H1 (cell line): Measurements from ENCODE around the gene ADCY7.

Source experiments
- BACH1 ChIP-seq: IDR thresholded peaks from 2 replicates; pipeline ENCODE4 v1.6.1; 2012; ENCODE audit warnings: low read length, improper control_type of control experiment
- CBX5 ChIP-seq: fragments of 300-800, 300-1000 bp; sonication (generic); IDR thresholded peaks from 2 replicates; pipeline ENCODE4 v1.7.1; 2016; ENCODE audit warnings: antibody characterized with exemption, low read length, low read depth
- CREB1 ChIP-seq: IDR thresholded peaks from 2 replicates; pipeline ENCODE4 v1.6.1; 2012; ENCODE audit warnings: inconsistent platforms
- CTCF ChIP-seq, 3 experiments: IDR thresholded peaks; 1 replicate in 2 of 3; 2 replicates in 1 of 3; pipeline versions ENCODE4 v1.5.1 to v1.6.1; 2011; ENCODE audit warnings: low read length in 3 of 3, mild to moderate bottlenecking in 3 of 3, inconsistent platforms in 2 of 3, low read depth in 1 of 3, moderate library complexity in 1 of 3; ENCODE audit not compliant: insufficient read depth in 1 of 3; ENCODE audit errors: control extremely low read depth in 1 of 3
- EP300 ChIP-seq, 2 experiments: IDR thresholded peaks; 1 replicate in 1 of 2; 2 replicates in 1 of 2; pipeline ENCODE4 v1.6.1; 2011 to 2012; ENCODE audit warnings: low read depth in 2 of 2, low read length in 2 of 2, mild to moderate bottlenecking in 2 of 2, borderline replicate concordance in 1 of 2, inconsistent platforms in 1 of 2, moderate library complexity in 1 of 2
- EZH2 ChIP-seq: fragments of 200-600 bp; sonication (generic); IDR thresholded peaks from 2 replicates; pipeline ENCODE4 v1.7.1; 2012; ENCODE audit warnings: low read depth, mild to moderate bottlenecking, moderate library complexity, low read length, inconsistent platforms; ENCODE audit not compliant: severe bottlenecking
- MAX ChIP-seq: IDR thresholded peaks from 2 replicates; pipeline ENCODE4 v1.6.1; 2012; ENCODE audit warnings: inconsistent platforms
- NRF1 ChIP-seq: IDR thresholded peaks from 2 replicates; pipeline ENCODE4 v1.6.1; 2011; ENCODE audit warnings: mild to moderate bottlenecking, low read depth, low read length, improper control_type of control experiment
- POLR2A ChIP-seq, 2 experiments: IDR thresholded peaks; 1 replicate in 1 of 2; 2 replicates in 1 of 2; pipeline ENCODE4 v1.6.1; 2011; ENCODE audit warnings: low read depth in 2 of 2, low read length in 2 of 2, mild to moderate bottlenecking in 2 of 2; ENCODE audit errors: control extremely low read depth in 1 of 2
- SIN3A ChIP-seq, 2 experiments: IDR thresholded peaks in 1 of 2; conservative IDR thresholded peaks in 1 of 2; 2 replicates each; pipeline ENCODE4 v1.6.1; 2011 to 2012; ENCODE audit warnings: low read length in 2 of 2, improper control_type of control experiment in 1 of 2, low read depth in 1 of 2, mild to moderate bottlenecking in 1 of 2
- TAF1 ChIP-seq: IDR thresholded peaks from 2 replicates; pipeline ENCODE4 v1.6.1; 2011; ENCODE audit warnings: mild to moderate bottlenecking, low read depth, low read length
- USF2 ChIP-seq: IDR thresholded peaks from 2 replicates; pipeline ENCODE4 v1.6.1; 2011; ENCODE audit warnings: low read length, improper control_type of control experiment
- YY1 ChIP-seq: IDR thresholded peaks from 2 replicates; pipeline ENCODE4 v1.6.1; 2011; ENCODE audit warnings: low read depth, mild to moderate bottlenecking, low read length
- ZNF274 ChIP-seq: IDR thresholded peaks from 2 replicates; pipeline ENCODE4 v1.7.0; 2012; ENCODE audit warnings: low read length, borderline replicate concordance; ENCODE audit errors: extremely low read depth

GRCh38 chr16:50305441-50306061, 39.2 kb downstream of the ADCY7 start:
- TF ChIP-seq CTCF (IDR thresholded peaks at IDR 0.05; ENCODE audit: control extremely low read depth in 1 of 3, insufficient read depth in 1 of 3, low read depth in 1 of 3, low read length in 3 of 3) (no peak), NRF1 (no peak), USF2 (no peak), SIN3A (conservative IDR thresholded peaks at IDR 0.05 in 1 of 2, IDR thresholded peaks at IDR 0.05 in 1 of 2; ENCODE audit: low read depth in 1 of 2, low read length in 2 of 2) (no peak), EP300 (IDR thresholded peaks at IDR 0.05; ENCODE audit: borderline replicate concordance in 1 of 2, low read depth in 2 of 2, low read length in 2 of 2) (no peak), ZNF274 (no peak), YY1 (no peak), MAX (no peak), TAF1 (no peak), POLR2A (IDR thresholded peaks at IDR 0.05; ENCODE audit: control extremely low read depth in 1 of 2, low read depth in 2 of 2, low read length in 2 of 2) (no peak), BACH1 (no peak), CREB1 (no peak), CBX5 (no peak), EZH2 (no peak)
